ENCODE results near the gene C6orf132.

Gene C6orf132

GRCh38 chr6:42129360-42129676, 13.1 kb downstream of the C6orf132 start:
- Histone ChIP-seq H3K27me3 (ENCODE audit: low read depth, low read length) (no peaks in the 10 kb centered on the region), H3K79me2 (ENCODE audit: low read length) (no peaks in the 10 kb centered on the region), H3K9ac (ENCODE audit: low read length) (no peak overlapping the region), H3K4me1 (ENCODE audit: low read length) (no peaks in the 10 kb centered on the region), H2AFZ (ENCODE audit: low read depth, low read length) (no peak overlapping the region), H3K27ac (ENCODE audit: low read length) (no peak overlapping the region), H3K4me3 (ENCODE audit: low read length) (no peak overlapping the region), H4K20me1 (ENCODE audit: insufficient read depth, low read length) (no peaks in the 10 kb centered on the region), H3K9me3 (ENCODE audit: insufficient read depth, low read length) (no peaks in the 10 kb centered on the region), H3K4me2 (ENCODE audit: low read length) (no peak overlapping the region), H3K36me3 (replicated peaks; ENCODE audit: low read depth, low read length) (no peaks in the 10 kb centered on the region)
- TF ChIP-seq, protein P1, sequence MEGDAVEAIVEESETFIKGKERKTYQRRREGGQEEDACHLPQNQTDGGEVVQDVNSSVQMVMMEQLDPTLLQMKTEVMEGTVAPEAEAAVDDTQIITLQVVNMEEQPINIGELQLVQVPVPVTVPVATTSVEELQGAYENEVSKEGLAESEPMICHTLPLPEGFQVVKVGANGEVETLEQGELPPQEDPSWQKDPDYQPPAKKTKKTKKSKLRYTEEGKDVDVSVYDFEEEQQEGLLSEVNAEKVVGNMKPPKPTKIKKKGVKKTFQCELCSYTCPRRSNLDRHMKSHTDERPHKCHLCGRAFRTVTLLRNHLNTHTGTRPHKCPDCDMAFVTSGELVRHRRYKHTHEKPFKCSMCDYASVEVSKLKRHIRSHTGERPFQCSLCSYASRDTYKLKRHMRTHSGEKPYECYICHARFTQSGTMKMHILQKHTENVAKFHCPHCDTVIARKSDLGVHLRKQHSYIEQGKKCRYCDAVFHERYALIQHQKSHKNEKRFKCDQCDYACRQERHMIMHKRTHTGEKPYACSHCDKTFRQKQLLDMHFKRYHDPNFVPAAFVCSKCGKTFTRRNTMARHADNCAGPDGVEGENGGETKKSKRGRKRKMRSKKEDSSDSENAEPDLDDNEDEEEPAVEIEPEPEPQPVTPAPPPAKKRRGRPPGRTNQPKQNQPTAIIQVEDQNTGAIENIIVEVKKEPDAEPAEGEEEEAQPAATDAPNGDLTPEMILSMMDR (IDR thresholded peaks at IDR 0.05; ENCODE audit: low read depth, low read length): no peak
- TF ChIP-seq EZH2phosphoT487 (IDR thresholded peaks at IDR 0.05; ENCODE audit: low read depth): no peak

- no peak overlapping the region for H3K27ac ChIP-seq (ENCODE audit: low read length)
- TF ChIP-seq, protein P1 (IDR thresholded peaks at IDR 0.05; ENCODE audit: low read depth, low read length): no peak
- no peak for TF ChIP-seq EZH2phosphoT487 (IDR thresholded peaks at IDR 0.05; ENCODE audit: low read depth)
Observed at GRCh38 chr6:42128460-42129359, 13.7 kb downstream of the C6orf132 start.

DNA sequence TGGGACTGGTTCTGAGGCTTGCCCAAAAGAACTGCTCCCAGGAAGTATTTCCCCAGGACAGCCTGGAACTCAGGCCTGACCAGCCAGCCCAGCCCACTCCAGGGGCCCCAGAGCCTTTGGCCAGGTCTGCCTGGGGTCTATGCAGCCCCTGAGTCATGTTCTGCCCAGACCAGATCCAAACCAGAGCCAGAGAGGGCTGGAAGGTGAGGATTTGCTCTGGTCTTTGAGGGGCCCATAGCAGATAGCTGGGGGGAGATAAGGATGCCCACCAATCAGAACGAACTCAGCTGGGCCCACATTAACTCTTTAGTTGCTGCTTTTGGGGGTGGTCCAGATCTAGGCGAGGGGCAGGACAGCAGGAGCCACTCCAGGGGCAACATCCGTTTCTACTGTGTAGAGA, 16.8 kb downstream of the C6orf132 start:
- no peaks in the 10 kb centered on the region for H4K20me1 ChIP-seq (ENCODE audit: insufficient read depth, low read length)
- H2AFZ ChIP-seq (ENCODE audit: low read depth, low read length): no peak overlapping the region
- H3K36me3 ChIP-seq (replicated peaks; ENCODE audit: low read depth, low read length): no peaks in the 10 kb centered on the region
- H3K4me1 ChIP-seq (ENCODE audit: low read length): no peaks in the 10 kb centered on the region
- no peaks in the 10 kb centered on the region for H3K9me3 ChIP-seq (ENCODE audit: insufficient read depth, low read length)
- H3K79me2 ChIP-seq (ENCODE audit: low read length): no peaks in the 10 kb centered on the region
- no peaks in the 10 kb centered on the region for H3K27me3 ChIP-seq (ENCODE audit: low read depth, low read length)
- H3K4me3 ChIP-seq (ENCODE audit: low read length): no peak overlapping the region
- no peak overlapping the region for H3K9ac ChIP-seq (ENCODE audit: low read length)
- H3K4me2 ChIP-seq (ENCODE audit: low read length): no peak overlapping the region
- TF ChIP-seq EZH2phosphoT487 (IDR thresholded peaks at IDR 0.05; ENCODE audit: low read depth): no peak
- TF ChIP-seq, protein P1 (IDR thresholded peaks at IDR 0.05; ENCODE audit: low read depth, low read length): no peak
- H3K27ac ChIP-seq (ENCODE audit: low read length): no peak overlapping the region

More at GRCh38 chr6:42128460-42129359, 13.7 kb downstream of the C6orf132 start:
- Histone ChIP-seq H4K20me1 (ENCODE audit: insufficient read depth, low read length) (no peaks in the 10 kb centered on the region), H3K27me3 (ENCODE audit: low read depth, low read length) (no peaks in the 10 kb centered on the region), H3K79me2 (ENCODE audit: low read length) (no peaks in the 10 kb centered on the region), H3K4me3 (ENCODE audit: low read length) (no peak overlapping the region), H3K36me3 (replicated peaks; ENCODE audit: low read depth, low read length) (no peaks in the 10 kb centered on the region), H3K4me2 (ENCODE audit: low read length) (no peak overlapping the region), H2AFZ (ENCODE audit: low read depth, low read length) (no peak overlapping the region), H3K9me3 (ENCODE audit: insufficient read depth, low read length) (no peaks in the 10 kb centered on the region), H3K4me1 (ENCODE audit: low read length) (no peaks in the 10 kb centered on the region), H3K9ac (ENCODE audit: low read length) (no peak overlapping the region)

DNA sequence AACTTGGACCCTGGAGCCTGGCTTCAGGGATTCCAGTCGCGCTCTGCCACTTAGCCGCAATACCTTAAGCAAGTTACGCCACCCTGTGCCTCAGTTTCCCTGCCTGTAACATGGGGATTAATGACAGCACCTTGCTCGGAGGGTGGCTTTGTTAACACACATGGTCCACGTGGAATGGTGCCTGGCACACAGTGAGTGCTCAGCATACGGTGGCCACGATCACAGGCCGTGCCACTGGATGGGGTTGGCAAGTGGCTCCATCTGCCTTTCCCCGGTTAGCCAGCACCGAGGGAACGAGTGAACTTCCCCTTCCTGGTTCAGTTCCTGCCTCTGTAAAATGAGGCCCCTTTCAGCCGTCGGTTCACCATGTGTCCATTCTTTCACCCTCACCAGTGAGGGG, 17.2 kb downstream of the C6orf132 start:
- Histone ChIP-seq H3K4me3 (ENCODE audit: low read length) (no peak overlapping the region), H2AFZ (ENCODE audit: low read depth, low read length) (no peak overlapping the region), H3K79me2 (ENCODE audit: low read length) (no peaks in the 10 kb centered on the region), H3K4me1 (ENCODE audit: low read length) (no peaks in the 10 kb centered on the region), H3K27ac (ENCODE audit: low read length) (no peak overlapping the region), H3K27me3 (ENCODE audit: low read depth, low read length) (no peaks in the 10 kb centered on the region), H3K9ac (ENCODE audit: low read length) (no peak overlapping the region), H3K4me2 (ENCODE audit: low read length) (no peak overlapping the region), H3K36me3 (replicated peaks; ENCODE audit: low read depth, low read length) (no peaks in the 10 kb centered on the region), H3K9me3 (ENCODE audit: insufficient read depth, low read length) (no peaks in the 10 kb centered on the region), H4K20me1 (ENCODE audit: insufficient read depth, low read length) (no peaks in the 10 kb centered on the region)
- TF ChIP-seq, protein P1 (IDR thresholded peaks at IDR 0.05; ENCODE audit: low read depth, low read length): no peak
- no peak for TF ChIP-seq EZH2phosphoT487 (IDR thresholded peaks at IDR 0.05; ENCODE audit: low read depth)
